WI38 (cell line): Measurements from ENCODE around the gene RAMAC.
"Not testable (repeated sequence)": the region's sequence is repeated elsewhere in the genome, so short reads cannot be mapped to it uniquely, and the experiment has no call there.

Experiments used
- H3K4me3 ChIP-seq: 2 replicates; pipeline ENCODE4 v1.5.1; 2011; ENCODE audit warnings: low read depth, mild to moderate bottlenecking, control low read depth, low read length
- CTCF ChIP-seq: IDR thresholded peaks from 2 replicates; pipeline ENCODE4 v1.5.1; 2012; ENCODE audit warnings: low read depth, mild to moderate bottlenecking, control low read depth, low read length

The RAMAC gene

DNA sequence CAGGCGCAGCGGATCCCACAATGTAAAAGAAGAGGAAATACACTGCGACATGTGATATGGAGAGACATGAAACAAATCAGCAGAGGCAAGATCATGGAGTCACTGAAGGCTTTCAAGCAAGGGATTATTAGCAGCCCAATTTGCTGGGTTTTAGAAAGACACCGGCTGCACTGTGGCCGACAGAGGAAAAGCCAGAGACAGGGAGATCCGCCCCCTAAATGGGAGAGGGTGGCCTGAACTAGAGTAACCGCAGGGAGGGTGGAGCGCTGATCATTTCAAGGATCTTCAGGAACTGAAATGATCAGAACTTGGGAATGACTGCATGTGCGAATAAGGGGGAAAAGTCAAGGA lies 26.0 kb downstream of the RAMAC start:
- TF ChIP-seq CTCF = no peak

DNA sequence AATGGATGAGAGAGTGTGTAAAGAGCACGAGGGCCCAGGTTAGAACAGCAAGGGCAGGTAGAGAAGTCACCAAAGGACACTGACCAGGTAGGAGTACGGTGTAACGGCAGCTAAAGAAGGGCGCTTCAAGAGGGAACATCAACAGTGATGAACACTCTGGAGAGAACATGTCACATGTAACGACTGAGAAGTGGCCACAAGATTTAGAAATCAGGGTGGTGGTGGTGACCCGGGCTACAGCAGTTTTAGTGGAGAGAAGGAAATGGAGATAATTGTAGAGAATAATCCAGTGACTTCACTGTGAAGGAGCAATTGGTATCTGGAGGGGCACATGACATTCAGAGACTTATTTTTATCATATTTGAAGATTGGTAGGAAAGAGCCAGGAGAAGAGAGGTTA lies 26.6 kb downstream of the RAMAC start:
- no peak for TF ChIP-seq CTCF
- H3K4me3 ChIP-seq = no peak overlapping the region

More for the DNA sequence above, 26.0 kb downstream of the RAMAC start:
- H3K4me3 ChIP-seq = peak overlapping the region; percentile 99

DNA sequence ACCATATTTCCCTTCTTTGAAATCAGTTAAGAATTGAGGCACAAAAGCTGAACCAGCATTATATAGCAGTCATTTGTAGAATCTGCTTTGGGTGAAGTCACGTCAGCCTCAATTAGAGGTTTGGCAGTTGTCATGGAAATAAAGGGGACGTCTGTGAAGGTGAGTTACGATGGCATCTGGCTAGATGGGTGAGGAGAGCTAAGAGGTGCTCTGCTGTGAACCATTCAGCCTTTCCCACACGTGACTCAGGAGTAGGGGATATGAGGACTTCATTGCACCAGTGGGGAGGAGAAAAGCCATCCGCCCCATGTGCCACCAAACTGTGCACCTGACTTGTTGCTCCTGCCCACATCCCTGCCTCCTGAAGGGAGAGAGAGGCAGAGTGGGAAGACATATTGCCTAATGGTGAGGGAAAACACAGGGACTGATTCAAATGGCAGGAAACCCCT lies 28.2 kb downstream of the RAMAC start:
- TF ChIP-seq CTCF = no peak
- H3K4me3 ChIP-seq = no peak overlapping the region

- TF ChIP-seq CTCF = no peak
- no peak overlapping the region for H3K4me3 ChIP-seq
Observed at GRCh38 chr15:83015361-83015760, 29.4 kb downstream of the RAMAC start.

DNA sequence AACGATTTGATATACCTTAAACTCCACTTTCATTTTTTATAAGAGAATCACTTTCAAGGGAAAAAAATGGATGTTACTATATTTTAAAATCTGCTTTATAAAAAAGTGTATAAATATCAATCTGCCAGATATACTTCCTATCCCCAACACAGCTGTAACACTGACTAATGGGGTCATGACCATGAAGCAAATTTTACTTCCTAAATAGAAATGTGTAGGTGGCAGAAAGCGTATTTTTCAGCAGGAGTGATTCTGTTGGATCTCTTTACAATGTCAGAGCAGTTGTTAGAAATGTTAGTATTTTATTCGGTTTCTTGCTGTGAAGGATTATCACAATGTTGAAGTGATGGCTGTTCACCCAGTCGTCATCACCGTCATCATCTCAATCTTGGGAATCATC lies 30.9 kb downstream of the RAMAC start:
- no peak overlapping the region for H3K4me3 ChIP-seq
- TF ChIP-seq CTCF = no peak

DNA sequence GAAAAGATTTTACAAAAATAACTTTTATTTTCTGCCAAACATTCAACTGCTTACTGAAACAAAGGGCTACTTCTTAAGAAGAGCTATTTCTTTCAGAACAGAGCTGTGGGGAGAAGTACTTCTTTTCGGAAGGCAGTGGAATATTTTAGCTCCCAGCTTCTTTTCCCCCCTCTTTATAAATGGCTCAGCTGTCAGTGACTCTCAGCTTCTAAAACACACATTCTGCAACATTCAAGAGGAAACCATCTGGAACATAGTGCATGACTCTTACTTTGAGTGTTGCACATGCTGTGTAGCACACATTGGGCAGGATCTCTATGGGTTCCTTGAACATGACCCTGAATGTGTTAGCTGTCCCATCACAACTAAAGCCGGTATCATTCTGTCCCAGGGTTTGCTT lies 32.4 kb downstream of the RAMAC start:
- no peak overlapping the region for H3K4me3 ChIP-seq
- TF ChIP-seq CTCF = no peak

GRCh38 chr15:83030021-83030420 lies 44.0 kb downstream of the RAMAC start:
- H3K4me3 ChIP-seq = no peak overlapping the region
- TF ChIP-seq CTCF = no peak

DNA sequence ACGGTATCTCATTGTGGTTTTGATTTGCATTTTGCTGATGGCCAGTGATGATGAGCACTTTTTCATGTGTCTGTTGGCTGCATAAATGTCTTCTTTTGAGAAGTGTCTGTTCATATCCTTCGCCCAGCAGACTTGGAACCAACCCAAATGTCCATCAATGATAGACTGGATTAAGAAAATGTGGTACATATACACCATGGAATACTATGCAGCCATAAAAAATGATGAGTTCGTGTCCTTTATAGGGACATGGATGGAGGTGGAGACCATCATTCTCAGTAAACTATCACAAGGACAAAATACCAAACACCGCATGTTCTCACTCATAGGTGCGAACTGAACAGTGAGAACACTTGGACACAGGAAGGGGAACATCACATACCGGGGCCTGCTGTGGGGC lies 45.2 kb downstream of the RAMAC start:
- not testable (repeated sequence) for H3K4me3 ChIP-seq
